MG63 (cell line): Measurements from ENCODE around the gene AARSD1. TPM values are rescaled to one million over a fixed set of nuclear protein-coding genes. Genes with fewer than 3 reads are reported as not detected.
"Not testable (repeated sequence)": the region's sequence is repeated elsewhere in the genome, so short reads cannot be mapped to it uniquely, and the experiment has no call there.

Experiments
- DNase-seq: peaks from one replicate; pipeline ENCODE4 v3.0.0-alpha.2; 2020
- H3K27me3 ChIP-seq: fragments of 250-450 bp; sonication (Bioruptor Pico); 2 replicates; pipeline ENCODE4 v1.5.1; 2020; ENCODE audit warnings: mild to moderate bottlenecking, moderate library complexity
- H3K36me3 ChIP-seq: fragments of 250-450 bp; sonication (Bioruptor Pico); 2 replicates; pipeline ENCODE4 v1.5.1; 2020; ENCODE audit warnings: mild to moderate bottlenecking, moderate library complexity
- H3K4me3 ChIP-seq: fragments of 250-450 bp; sonication (Bioruptor Pico); 2 replicates; pipeline ENCODE4 v1.5.1; 2020; ENCODE audit warnings: mild to moderate bottlenecking, moderate library complexity
- H3K9me3 ChIP-seq: fragments of 250-450 bp; sonication (Bioruptor Pico); 2 replicates; pipeline ENCODE4 v1.5.1; 2020; ENCODE audit warnings: mild to moderate bottlenecking, moderate library complexity
- total RNA-seq: library from RNA; depleted of rRNA; stranded (reverse); fragments of >200 nt; shearing (Covaris generic); gene quantifications from 2 replicates; pipeline ENCODE4 v1.2.3, GENCODE V29; 2014; ENCODE audit warnings: low replicate concordance

Gene AARSD1
- total RNA-seq, 1 experiment from 2014 or later = 41.7 TPM

GRCh38 chr17:42946812-42947211, 17.4 kb downstream of the AARSD1 start:
- Histone ChIP-seq H3K9me3 (no peaks in the 10 kb centered on the region), H3K27me3 (no peaks in the 10 kb centered on the region), H3K4me3 (no peak overlapping the region), H3K36me3 (peaks cover 26% of the 10 kb centered on the region)
- DNase-seq = no peak

GRCh38 chr17:42944211-42944610, 20.0 kb downstream of the AARSD1 start:
- Histone ChIP-seq H3K36me3 (peaks cover 5% of the 10 kb centered on the region), H3K4me3 (no peak overlapping the region), H3K27me3 (no peaks in the 10 kb centered on the region; the same call in 1 of the 2 replicates), H3K9me3 (no peaks in the 10 kb centered on the region)
- DNase-seq = peak; percentile 88

- Histone ChIP-seq H3K9me3 (no peaks in the 10 kb centered on the region), H3K36me3 (no peaks in the 10 kb centered on the region), H3K4me3 (no peak overlapping the region), H3K27me3 (peaks cover 3% of the 10 kb centered on the region)
- DNase-seq = peak; percentile 35
Measured at GRCh38 chr17:42937712-42938596, 26.3 kb downstream of the AARSD1 start.

GRCh38 chr17:42929497-42929844, 34.8 kb downstream of the AARSD1 start:
- Histone ChIP-seq H3K9me3 (no peaks in the 10 kb centered on the region), H3K4me3 (no peak overlapping the region), H3K36me3 (no peaks in the 10 kb centered on the region), H3K27me3 (no peaks in the 10 kb centered on the region)
- DNase-seq = no peak

- Histone ChIP-seq H3K27me3 (no peaks in the 10 kb centered on the region), H3K9me3 (no peaks in the 10 kb centered on the region), H3K36me3 (no peaks in the 10 kb centered on the region), H3K4me3 (no peak overlapping the region)
- DNase-seq = peak; percentile 72
Measured at GRCh38 chr17:42928714-42929496, 35.3 kb downstream of the AARSD1 start.

- no peaks in the 10 kb centered on the region for H3K27me3 ChIP-seq
Measured at GRCh38 chr17:42924891-42925290, 39.4 kb downstream of the AARSD1 start.

GRCh38 chr17:42923472-42923871, 40.8 kb downstream of the AARSD1 start:
- not testable (repeated sequence) for H3K36me3 ChIP-seq, H3K27me3 ChIP-seq, H3K4me3 ChIP-seq, DNase-seq, H3K9me3 ChIP-seq

More at GRCh38 chr17:42924891-42925290, 39.4 kb downstream of the AARSD1 start:
- no peak for DNase-seq
- Histone ChIP-seq H3K9me3 (no peaks in the 10 kb centered on the region), H3K36me3 (no peaks in the 10 kb centered on the region), H3K4me3 (no peak overlapping the region)

- no peaks in the 10 kb centered on the region for H3K36me3 ChIP-seq
- H3K9me3 ChIP-seq = no peaks in the 10 kb centered on the region
- no peak for DNase-seq
- H3K4me3 ChIP-seq = no peak overlapping the region
- no peaks in the 10 kb centered on the region for H3K27me3 ChIP-seq
Measured at GRCh38 chr17:42922294-42922693, 42.0 kb downstream of the AARSD1 start.

GRCh38 chr17:42920922-42921321, 43.3 kb downstream of the AARSD1 start:
- DNase-seq = no peak
- Histone ChIP-seq H3K27me3 (no peaks in the 10 kb centered on the region), H3K4me3 (no peak overlapping the region)

GRCh38 chr17:42920106-42920900, 44.0 kb downstream of the AARSD1 start:
- Histone ChIP-seq H3K27me3 (no peaks in the 10 kb centered on the region), H3K4me3 (no peak overlapping the region), H3K9me3 (no peaks in the 10 kb centered on the region), H3K36me3 (no peaks in the 10 kb centered on the region)
- no peak for DNase-seq

More at GRCh38 chr17:42920922-42921321, 43.3 kb downstream of the AARSD1 start:
- H3K36me3 ChIP-seq = no peaks in the 10 kb centered on the region
- no peaks in the 10 kb centered on the region for H3K9me3 ChIP-seq

GRCh38 chr17:42919522-42920077, 44.7 kb downstream of the AARSD1 start:
- H3K27me3 ChIP-seq, DNase-seq, H3K9me3 ChIP-seq, H3K4me3 ChIP-seq, H3K36me3 ChIP-seq: not testable (repeated sequence)

- Histone ChIP-seq H3K4me3 (no peak overlapping the region), H3K9me3 (no peaks in the 10 kb centered on the region), H3K36me3 (no peaks in the 10 kb centered on the region), H3K27me3 (no peaks in the 10 kb centered on the region)
- DNase-seq = no peak
Measured at GRCh38 chr17:42918902-42919521, 45.2 kb downstream of the AARSD1 start.

- no peaks in the 10 kb centered on the region for H3K36me3 ChIP-seq
- H3K4me3 ChIP-seq = no peak overlapping the region
- DNase-seq = no peak
- no peaks in the 10 kb centered on the region for H3K27me3 ChIP-seq
- H3K9me3 ChIP-seq = no peaks in the 10 kb centered on the region
Measured at GRCh38 chr17:42917236-42917603, 47.0 kb downstream of the AARSD1 start.

- H3K4me3 ChIP-seq, DNase-seq, H3K9me3 ChIP-seq, H3K36me3 ChIP-seq, H3K27me3 ChIP-seq: not testable (repeated sequence)
Measured at GRCh38 chr17:42916388-42917235, 47.6 kb downstream of the AARSD1 start.

- H3K4me3 ChIP-seq, DNase-seq: not testable (repeated sequence)
Measured at GRCh38 chr17:42915288-42915687, 49.0 kb downstream of the AARSD1 start.

More at GRCh38 chr17:42915288-42915687, 49.0 kb downstream of the AARSD1 start:
- H3K27me3 ChIP-seq, H3K36me3 ChIP-seq, H3K9me3 ChIP-seq: not testable (repeated sequence)
